Lower leg skin (tissue), 4 donors: ENCODE results near the gene TMEM45A. TPM values are rescaled to one million over a fixed set of nuclear protein-coding genes. Genes with fewer than 3 reads are reported as not detected.

ENCODE experiments used
- DNase-seq, 2 donors: peaks; one replicate each; pipeline ENCODE4 v3.0.0-alpha.2; 2019; ENCODE audit warnings: low spot score in 2 of 2
- H3K4me3 ChIP-seq: fragments of 200-600 bp; sonication (generic); 2 replicates; pipeline ENCODE4 v1.5.1; 2017; ENCODE audit warnings: mild to moderate bottlenecking, low read depth; ENCODE audit not compliant: poor library complexity, severe bottlenecking
- CTCF ChIP-seq, 3 donors: fragments of 450-650 bp; IDR thresholded peaks; one replicate each; pipeline ENCODE4 v1.5.1; 2016; ENCODE audit warnings: antibody characterized with exemption in 3 of 3, mild to moderate bottlenecking in 3 of 3, moderate library complexity in 2 of 3
- POLR2A ChIP-seq, 2 donors: fragments of 450-650 bp; IDR thresholded peaks; one replicate each; pipeline ENCODE4 v1.6.1; 2016 to 2017; ENCODE audit warnings: antibody characterized with exemption in 2 of 2, mild to moderate bottlenecking in 1 of 2, moderate library complexity in 1 of 2
- WGBS, 2 donors: methylation state at CpG; one replicate each; pipeline ENCODE4 v1.1.5; 2018; 5-methylcytosine and 5-hydroxymethylcytosine counted together
- intact Hi-C: fragments of 100-400 bp; cut with DNase I; formaldehyde crosslinking; loops from one replicate; pipeline ENCODE4 v1.15.0; 2023; ENCODE audit warnings: low total_unique reads
- total RNA-seq, 4 donors: library from RNA; depleted of rRNA; stranded (reverse); fragments of >200 nt; gene quantifications; one replicate each; pipeline ENCODE4 v1.1.0, GENCODE V29; 2016

The TMEM45A gene
- total RNA-seq, 4 donors from 2014 or later: 421 to 1,097 (median 707) TPM

GRCh38 chr3:100562224-100562857 lies 69.9 kb downstream of the TMEM45A start:
- 39 to 43% methylated on average over 4 of the region's 4 CpGs for WGBS, 2 donors
- intact Hi-C loops: no loop called here
- TF ChIP-seq CTCF (IDR thresholded peaks at IDR 0.05) (no peak), POLR2A (IDR thresholded peaks at IDR 0.05) (no peak)
- no peak for DNase-seq
- H3K4me3 ChIP-seq: no peak overlapping the region

GRCh38 chr3:100563228-100563627 lies 70.8 kb downstream of the TMEM45A start:
- intact Hi-C loops: no loop called here
- WGBS, 2 donors: 75 to 85% methylated on average over 1 of the region's 1 CpG
- H3K4me3 ChIP-seq: no peak overlapping the region
- DNase-seq: no peak
- TF ChIP-seq POLR2A (IDR thresholded peaks at IDR 0.05): no peak
- TF ChIP-seq CTCF (IDR thresholded peaks at IDR 0.05): no peak

- TF ChIP-seq CTCF (IDR thresholded peaks at IDR 0.05): no peak
- TF ChIP-seq POLR2A (IDR thresholded peaks at IDR 0.05): no peak
- WGBS, 2 donors: 87 to 89% methylated on average over 2 of the region's 2 CpGs
- H3K4me3 ChIP-seq: no peak overlapping the region
- DNase-seq: no peak
- intact Hi-C loops: no loop called here
These were observed 71.3 kb downstream of the TMEM45A start for GRCh38 chr3:100563652-100564211.

GRCh38 chr3:100570811-100571210 lies 78.4 kb downstream of the TMEM45A start:
- intact Hi-C loops: no loop called here
- 65 to 75% methylated on average over 2 of the region's 2 CpGs for WGBS, 2 donors
- DNase-seq: no peak
- TF ChIP-seq CTCF (IDR thresholded peaks at IDR 0.05) (no peak), POLR2A (IDR thresholded peaks at IDR 0.05) (no peak)
- H3K4me3 ChIP-seq: no peak overlapping the region

- TF ChIP-seq POLR2A (IDR thresholded peaks at IDR 0.05) (no peak), CTCF (IDR thresholded peaks at IDR 0.05) (no peak)
- intact Hi-C loops: no loop called here
- 93 to 97% methylated on average over 3 of the region's 3 CpGs for WGBS, 2 donors
- no peak overlapping the region for H3K4me3 ChIP-seq
- DNase-seq: no peak
These were observed 82.1 kb downstream of the TMEM45A start for GRCh38 chr3:100574536-100574935.

- no peak overlapping the region for H3K4me3 ChIP-seq
- TF ChIP-seq POLR2A (IDR thresholded peaks at IDR 0.05) (no peak), CTCF (IDR thresholded peaks at IDR 0.05) (no peak)
- no peak for DNase-seq
- intact Hi-C loops: no loop called here
- WGBS, 2 donors: 94 to 95% methylated on average over 6 of the region's 6 CpGs
These were observed 83.3 kb downstream of the TMEM45A start for GRCh38 chr3:100575704-100576103.
